ENCODE results near the gene MYO1B.

Gene MYO1B

GRCh38 chr2:191280834-191281756, 35.9 kb downstream of the MYO1B start:
- no peaks in the 10 kb centered on the region for H3K27me3 Mint-ChIP-seq

GRCh38 chr2:191285252-191285651, 40.0 kb downstream of the MYO1B start:
- no peak overlapping the region for H3K4me3 Mint-ChIP-seq

More at GRCh38 chr2:191280834-191281756, 35.9 kb downstream of the MYO1B start:
- DNase-seq, result no peak
- no peak overlapping the region for H3K4me3 Mint-ChIP-seq
- no peaks in the 10 kb centered on the region for H3K4me1 Mint-ChIP-seq
- H3K9me3 Mint-ChIP-seq, result no peaks in the 10 kb centered on the region
- no peaks in the 10 kb centered on the region for H3K36me3 Mint-ChIP-seq
- no peak overlapping the region for H3K27ac Mint-ChIP-seq
- CTCF ChIA-PET, result no interaction called here

GRCh38 chr2:191287820-191288219, 42.6 kb downstream of the MYO1B start:
- Mint-ChIP-seq H3K4me3 (no peak overlapping the region), H3K27me3 (no peaks in the 10 kb centered on the region), H3K4me1 (no peaks in the 10 kb centered on the region), H3K27ac (no peak overlapping the region), H3K36me3 (no peaks in the 10 kb centered on the region), H3K9me3 (no peaks in the 10 kb centered on the region)
- CTCF ChIA-PET, result interaction anchor here (0.6 kb wide), 2 partner anchors 21 to 35 kb away, joined by 3 read pairs; no protein-coding TSS in a partner anchor
- DNase-seq, result no peak

More at GRCh38 chr2:191285252-191285651, 40.0 kb downstream of the MYO1B start:
- CTCF ChIA-PET, result no interaction called here
- no peak for DNase-seq
- Mint-ChIP-seq H3K36me3 (no peaks in the 10 kb centered on the region), H3K4me1 (no peaks in the 10 kb centered on the region), H3K9me3 (no peaks in the 10 kb centered on the region), H3K27me3 (no peaks in the 10 kb centered on the region), H3K27ac (no peak overlapping the region)

- no peaks in the 10 kb centered on the region for H3K27me3 Mint-ChIP-seq
- no peaks in the 10 kb centered on the region for H3K4me1 Mint-ChIP-seq
- no peak overlapping the region for H3K4me3 Mint-ChIP-seq
- H3K27ac Mint-ChIP-seq, result no peak overlapping the region
- H3K36me3 Mint-ChIP-seq, result no peaks in the 10 kb centered on the region
- H3K9me3 Mint-ChIP-seq, result no peaks in the 10 kb centered on the region
- CTCF ChIA-PET, result no interaction called here
- DNase-seq, result no peak
These were observed 43.8 kb downstream of the MYO1B start for GRCh38 chr2:191289049-191289448.

GRCh38 chr2:191291471-191291870, 46.3 kb downstream of the MYO1B start:
- Mint-ChIP-seq H3K4me1 (no peaks in the 10 kb centered on the region), H3K27me3 (no peaks in the 10 kb centered on the region), H3K4me3 (no peak overlapping the region), H3K27ac (no peak overlapping the region), H3K36me3 (no peaks in the 10 kb centered on the region), H3K9me3 (no peaks in the 10 kb centered on the region)
- CTCF ChIA-PET, result no interaction called here
- no peak for DNase-seq

GRCh38 chr2:191292869-191293268, 47.7 kb downstream of the MYO1B start:
- H3K27me3 Mint-ChIP-seq, result no peaks in the 10 kb centered on the region
- no peak overlapping the region for H3K27ac Mint-ChIP-seq
- H3K9me3 Mint-ChIP-seq, result no peaks in the 10 kb centered on the region
- CTCF ChIA-PET, result no interaction called here
- H3K4me3 Mint-ChIP-seq, result no peak overlapping the region
- no peaks in the 10 kb centered on the region for H3K4me1 Mint-ChIP-seq
- no peaks in the 10 kb centered on the region for H3K36me3 Mint-ChIP-seq
- DNase-seq, result no peak

- Mint-ChIP-seq H3K4me3 (no peak overlapping the region), H3K4me1 (no peaks in the 10 kb centered on the region), H3K36me3 (no peaks in the 10 kb centered on the region), H3K9me3 (no peaks in the 10 kb centered on the region), H3K27ac (no peak overlapping the region), H3K27me3 (no peaks in the 10 kb centered on the region)
- CTCF ChIA-PET, result interaction anchor here (1.0 kb wide), 1 partner anchor 9 kb away, joined by 3 read pairs; no protein-coding TSS in a partner anchor
- no peak for DNase-seq
These were observed 49.9 kb downstream of the MYO1B start for GRCh38 chr2:191295088-191295487.

- Mint-ChIP-seq H3K27me3 (no peaks in the 10 kb centered on the region), H3K27ac (no peak overlapping the region), H3K36me3 (no peaks in the 10 kb centered on the region), H3K4me1 (no peaks in the 10 kb centered on the region), H3K9me3 (no peaks in the 10 kb centered on the region), H3K4me3 (no peak overlapping the region)
- CTCF ChIA-PET, result no interaction called here
- DNase-seq, result no peak
These were observed 51.1 kb downstream of the MYO1B start for GRCh38 chr2:191296083-191297006.

- CTCF ChIA-PET, result no interaction called here
- no peak overlapping the region for H3K4me3 Mint-ChIP-seq
These were observed 51.8 kb downstream of the MYO1B start for GRCh38 chr2:191297033-191297432.

GRCh38 chr2:191298306-191298705, 53.1 kb downstream of the MYO1B start:
- Mint-ChIP-seq H3K27me3 (no peaks in the 10 kb centered on the region), H3K27ac (no peak overlapping the region), H3K4me1 (no peaks in the 10 kb centered on the region), H3K9me3 (no peaks in the 10 kb centered on the region), H3K36me3 (no peaks in the 10 kb centered on the region), H3K4me3 (no peak overlapping the region)
- DNase-seq, result no peak
- CTCF ChIA-PET, result no interaction called here

More at GRCh38 chr2:191297033-191297432, 51.8 kb downstream of the MYO1B start:
- DNase-seq, result no peak
- H3K27me3 Mint-ChIP-seq, result no peaks in the 10 kb centered on the region
- H3K27ac Mint-ChIP-seq, result no peak overlapping the region
- no peaks in the 10 kb centered on the region for H3K9me3 Mint-ChIP-seq
- H3K36me3 Mint-ChIP-seq, result no peaks in the 10 kb centered on the region
- no peaks in the 10 kb centered on the region for H3K4me1 Mint-ChIP-seq

- Mint-ChIP-seq H3K4me3 (no peak overlapping the region), H3K9me3 (no peaks in the 10 kb centered on the region), H3K27me3 (no peaks in the 10 kb centered on the region), H3K27ac (no peak overlapping the region), H3K36me3 (no peaks in the 10 kb centered on the region), H3K4me1 (no peaks in the 10 kb centered on the region)
- DNase-seq, result no peak
- CTCF ChIA-PET, result no interaction called here
These were observed 53.8 kb downstream of the MYO1B start for GRCh38 chr2:191299010-191299409.

- Mint-ChIP-seq H3K36me3 (no peaks in the 10 kb centered on the region), H3K9me3 (no peaks in the 10 kb centered on the region), H3K4me1 (no peaks in the 10 kb centered on the region), H3K27ac (no peak overlapping the region), H3K27me3 (no peaks in the 10 kb centered on the region), H3K4me3 (no peak overlapping the region)
- CTCF ChIA-PET, result interaction anchor here (0.6 to 1.6 kb wide), 2 partner anchors 82 to 562 kb away, joined by 3 to 6 read pairs; no protein-coding TSS in a partner anchor
- DNase-seq, result no peak
These were observed 54.7 kb downstream of the MYO1B start for GRCh38 chr2:191299866-191300265.

- CTCF ChIA-PET, result interaction anchor here (1.1 to 1.6 kb wide), 3 partner anchors 23 to 137 kb away, joined by 3 to 7 read pairs (median 4); no protein-coding TSS in a partner anchor
- Mint-ChIP-seq H3K36me3 (no peaks in the 10 kb centered on the region), H3K27ac (no peak overlapping the region), H3K4me3 (no peak overlapping the region), H3K27me3 (no peaks in the 10 kb centered on the region), H3K9me3 (no peaks in the 10 kb centered on the region), H3K4me1 (no peaks in the 10 kb centered on the region)
- DNase-seq, result no peak
These were observed 56.8 kb downstream of the MYO1B start for GRCh38 chr2:191301971-191302370.

GRCh38 chr2:191302459-191303139, 57.4 kb downstream of the MYO1B start:
- H3K36me3 Mint-ChIP-seq, result no peaks in the 10 kb centered on the region
- no peaks in the 10 kb centered on the region for H3K27me3 Mint-ChIP-seq
- CTCF ChIA-PET, result interaction anchor here (1.1 to 1.6 kb wide), 4 partner anchors 22 to 138 kb away, joined by 3 to 7 read pairs (median 4); no protein-coding TSS in a partner anchor
- H3K4me1 Mint-ChIP-seq, result no peaks in the 10 kb centered on the region
- no peak overlapping the region for H3K4me3 Mint-ChIP-seq
- no peak overlapping the region for H3K27ac Mint-ChIP-seq
- H3K9me3 Mint-ChIP-seq, result no peaks in the 10 kb centered on the region
- peak; percentile 36 for DNase-seq

All from activated naive CD4-positive, alpha-beta T cell treated with anti-CD3 and anti-CD28 coated beads, Interleukin-2, amount 10 ng/mL, durations not matched to agents 7 days and 5 days (primary cell).